Fibroblast of lung (primary cell): ENCODE measurements around the gene WDPCP. TPM values are rescaled to one million over a fixed set of nuclear protein-coding genes. Genes with fewer than 3 reads are reported as not detected.
"Not testable (repeated sequence)": the region's sequence is repeated elsewhere in the genome, so short reads cannot be mapped to it uniquely, and the experiment has no call there.

ENCODE experiments used
- DNase-seq, 2 donors: peaks; one replicate each; pipeline versions ENCODE4 v3.0.0 to v3.0.0-alpha.2; 2010; ENCODE audit warnings: low read depth in 2 of 2
- H2AFZ ChIP-seq: 2 replicates; pipeline ENCODE4 v1.5.1; 2012; ENCODE audit warnings: low read length, control low read depth, inconsistent platforms
- H3K27ac ChIP-seq: 2 replicates; pipeline ENCODE4 v1.5.1; 2011; ENCODE audit warnings: low read length, control low read depth; ENCODE audit not compliant: insufficient read depth
- H3K27me3 ChIP-seq: 2 replicates; pipeline ENCODE4 v1.5.1; 2011; ENCODE audit warnings: mild to moderate bottlenecking, low read length; ENCODE audit not compliant: control insufficient read depth, insufficient read depth
- H3K36me3 ChIP-seq: 2 replicates; pipeline ENCODE4 v1.5.1; 2011; ENCODE audit warnings: low read length; ENCODE audit not compliant: control insufficient read depth, insufficient read depth
- H3K4me1 ChIP-seq: 2 replicates; pipeline ENCODE4 v1.5.1; 2011; ENCODE audit warnings: low read length; ENCODE audit not compliant: control insufficient read depth, insufficient read depth; ENCODE audit errors: extremely low read depth
- H3K4me2 ChIP-seq: 2 replicates; pipeline ENCODE4 v1.5.1; 2011; ENCODE audit warnings: low read length, control low read depth; ENCODE audit not compliant: insufficient read depth; ENCODE audit errors: extremely low read depth
- H3K4me3 ChIP-seq, 4 experiments: fragments of 200-600 bp in 1 of 4; sonication (generic) in 1 of 4; replicated peaks in 1 of 4; 2 replicates each; pipeline ENCODE4 v1.5.1; 2011 to 2016; ENCODE audit warnings: low read length in 4 of 4, low read depth in 3 of 4, mild to moderate bottlenecking in 3 of 4, control low read depth in 2 of 4, inconsistent platforms in 1 of 4, mixed read lengths in 1 of 4; ENCODE audit not compliant: insufficient read depth in 1 of 4; ENCODE audit errors: control extremely low read depth in 1 of 4
- H3K79me2 ChIP-seq: 2 replicates; pipeline ENCODE4 v1.5.1; 2012; ENCODE audit warnings: mild to moderate bottlenecking, low read length, inconsistent platforms; ENCODE audit not compliant: control insufficient read depth, insufficient read depth
- H3K9ac ChIP-seq: 2 replicates; pipeline ENCODE4 v1.5.1; 2011; ENCODE audit warnings: mild to moderate bottlenecking, low read length, control low read depth; ENCODE audit not compliant: insufficient read depth
- H3K9me3 ChIP-seq: 2 replicates; pipeline ENCODE4 v1.5.1; 2012; ENCODE audit warnings: low read depth, low read length; ENCODE audit not compliant: control insufficient read depth, insufficient read depth
- H4K20me1 ChIP-seq: 2 replicates; pipeline ENCODE4 v1.5.1; 2011; ENCODE audit warnings: low read length; ENCODE audit not compliant: control insufficient read depth, insufficient read depth; ENCODE audit errors: extremely low read depth
- CTCF ChIP-seq, 2 donors: IDR thresholded peaks in 1 of 2; conservative IDR thresholded peaks in 1 of 2; 1 replicate in 1 of 2; 2 replicates in 1 of 2; pipeline ENCODE4 v1.5.1; 2011 to 2012; ENCODE audit warnings: low read length in 2 of 2, control low read depth in 1 of 2, inconsistent platforms in 1 of 2, low read depth in 1 of 2, mild to moderate bottlenecking in 1 of 2
- EZH2 ChIP-seq: IDR thresholded peaks from 2 replicates; pipeline ENCODE4 v1.5.1; 2012; ENCODE audit warnings: low read length, control low read depth, mild to moderate bottlenecking; ENCODE audit errors: missing control alignments
- polyA plus RNA-seq, 2 donors: library from polyadenylated mRNA; depleted of rRNA in 1 of 2; stranded (reverse) in 1 of 2; unstranded in 1 of 2; fragments of >200 nt; gene quantifications; 2 replicates each; pipeline ENCODE4 v1.2.1, GENCODE V29; 2011 to 2012; ENCODE audit warnings: missing spikeins in 1 of 2
- total RNA-seq: library from RNA; depleted of rRNA; stranded (reverse); fragments of >200 nt; gene quantifications from 2 replicates; pipeline ENCODE4 v1.2.1, GENCODE V29; 2014

WDPCP gene
- total and polyA plus RNA-seq, 2 donors (not counting 1 experiment from before 2014, with no cell fraction given) = 5.2 to 8.4 TPM

- H4K20me1 ChIP-seq = no peaks in the 10 kb centered on the region
- no peak overlapping the region for H3K9ac ChIP-seq
- H2AFZ ChIP-seq = no peak overlapping the region
- H3K27ac ChIP-seq = no peak overlapping the region
- H3K36me3 ChIP-seq = no peaks in the 10 kb centered on the region
- H3K27me3 ChIP-seq = no peaks in the 10 kb centered on the region
- TF ChIP-seq EZH2 (no peak), CTCF (conservative IDR thresholded peaks at IDR 0.05 in 1 of 2, IDR thresholded peaks at IDR 0.05 in 1 of 2; ENCODE audit: low read depth in 1 of 2, low read length in 2 of 2) (no peak)
- H3K4me1 ChIP-seq = no peaks in the 10 kb centered on the region
- no peaks in the 10 kb centered on the region for H3K79me2 ChIP-seq
- no peak overlapping the region for H3K4me3 ChIP-seq
- no peak overlapping the region for H3K4me2 ChIP-seq
- H3K9me3 ChIP-seq = no peaks in the 10 kb centered on the region
- DNase-seq = no peak
Observed at GRCh38 chr2:63631501-63631900, 43.2 kb upstream of the WDPCP start.

- H3K4me1 ChIP-seq = no peaks in the 10 kb centered on the region
- H3K9me3 ChIP-seq = no peaks in the 10 kb centered on the region
- no peak overlapping the region for H2AFZ ChIP-seq
- no peak overlapping the region for H3K4me3 ChIP-seq
- H3K27ac ChIP-seq = no peak overlapping the region
- H4K20me1 ChIP-seq = no peaks in the 10 kb centered on the region
- no peak overlapping the region for H3K4me2 ChIP-seq
- TF ChIP-seq CTCF (conservative IDR thresholded peaks at IDR 0.05 in 1 of 2, IDR thresholded peaks at IDR 0.05 in 1 of 2; ENCODE audit: low read depth in 1 of 2, low read length in 2 of 2) = no peak
- no peak for TF ChIP-seq EZH2
- H3K9ac ChIP-seq = no peak overlapping the region
- no peaks in the 10 kb centered on the region for H3K79me2 ChIP-seq
- no peak for DNase-seq
- H3K27me3 ChIP-seq = no peaks in the 10 kb centered on the region
- H3K36me3 ChIP-seq = no peaks in the 10 kb centered on the region
Observed at GRCh38 chr2:63628403-63628942, 40.2 kb upstream of the WDPCP start.

GRCh38 chr2:63627866-63628265 is 39.6 kb upstream of the WDPCP start:
- no peak for TF ChIP-seq CTCF (conservative IDR thresholded peaks at IDR 0.05 in 1 of 2, IDR thresholded peaks at IDR 0.05 in 1 of 2; ENCODE audit: low read depth in 1 of 2, low read length in 2 of 2)
- TF ChIP-seq EZH2 = no peak
- H3K4me1 ChIP-seq = no peaks in the 10 kb centered on the region
- H3K9me3 ChIP-seq = no peaks in the 10 kb centered on the region
- no peaks in the 10 kb centered on the region for H3K27me3 ChIP-seq
- no peak for DNase-seq
- H3K4me3 ChIP-seq = no peak overlapping the region
- H3K36me3 ChIP-seq = no peaks in the 10 kb centered on the region
- no peaks in the 10 kb centered on the region for H4K20me1 ChIP-seq
- no peak overlapping the region for H2AFZ ChIP-seq
- no peak overlapping the region for H3K9ac ChIP-seq
- no peaks in the 10 kb centered on the region for H3K79me2 ChIP-seq
- no peak overlapping the region for H3K4me2 ChIP-seq
- no peak overlapping the region for H3K27ac ChIP-seq

- not testable (repeated sequence) for H3K9me3 ChIP-seq, DNase-seq
Observed at GRCh38 chr2:63623763-63624162, 35.5 kb upstream of the WDPCP start.

More at GRCh38 chr2:63623763-63624162, 35.5 kb upstream of the WDPCP start:
- H3K9ac ChIP-seq, H3K4me3 ChIP-seq, H3K27me3 ChIP-seq, H3K27ac ChIP-seq, H3K36me3 ChIP-seq, H3K4me2 ChIP-seq, H4K20me1 ChIP-seq, H3K79me2 ChIP-seq, H3K4me1 ChIP-seq, H2AFZ ChIP-seq: not testable (repeated sequence)
